Measurements from ENCODE around the gene SARDH.
A peak's percentile ranks its signal among the peaks of the same experiment; 100 is the strongest.
"Not testable (repeated sequence)": the region's sequence is repeated elsewhere in the genome, so short reads cannot be mapped to it uniquely, and the experiment has no call there.

SARDH gene

GRCh38 chr9:133683586-133684120, 54.5 kb downstream of the SARDH start:
- peak in 3 of 4 experiments; percentile 15 to 64 (median 63) for DNase-seq

DNA sequence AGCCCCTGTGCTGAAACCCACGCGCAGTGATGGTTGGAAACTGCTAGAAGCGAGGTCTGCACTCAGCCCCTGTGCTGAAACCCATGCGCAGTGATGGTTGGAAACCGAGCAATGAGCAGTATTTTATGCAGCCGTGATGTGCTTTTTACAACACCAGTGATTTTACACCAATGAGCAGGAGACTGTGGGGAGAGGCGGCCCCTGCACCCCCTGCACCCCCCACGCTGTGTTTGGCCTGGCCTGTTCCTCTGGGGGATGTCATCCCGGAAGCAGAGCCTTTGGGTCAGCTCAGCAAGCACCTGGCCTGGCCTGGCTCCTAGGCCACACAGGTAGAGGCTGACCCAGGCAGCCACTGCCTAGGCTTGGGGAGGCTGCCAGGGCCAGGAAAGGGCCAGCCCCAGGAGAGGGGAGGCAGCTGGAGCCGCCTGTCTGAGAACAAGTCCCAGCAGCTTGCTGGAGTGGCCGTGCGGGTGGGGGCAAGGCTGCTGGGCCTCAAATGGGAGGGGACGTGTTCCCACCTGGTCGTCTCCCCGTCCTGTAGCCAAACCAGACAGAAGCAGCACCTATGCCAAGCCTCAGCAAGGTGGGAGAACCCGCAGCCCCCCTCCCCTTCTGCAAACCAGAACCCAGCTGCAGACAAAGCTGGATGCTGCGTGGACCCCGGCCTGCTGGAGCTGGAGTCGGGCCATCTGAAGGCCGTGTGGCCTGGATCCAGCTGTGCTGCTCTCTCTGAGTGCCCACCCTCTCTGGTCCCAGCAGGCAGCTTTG, 55.1 kb downstream of the SARDH start:
- peak in 1 of 4 experiments; percentile 39 for DNase-seq

DNA sequence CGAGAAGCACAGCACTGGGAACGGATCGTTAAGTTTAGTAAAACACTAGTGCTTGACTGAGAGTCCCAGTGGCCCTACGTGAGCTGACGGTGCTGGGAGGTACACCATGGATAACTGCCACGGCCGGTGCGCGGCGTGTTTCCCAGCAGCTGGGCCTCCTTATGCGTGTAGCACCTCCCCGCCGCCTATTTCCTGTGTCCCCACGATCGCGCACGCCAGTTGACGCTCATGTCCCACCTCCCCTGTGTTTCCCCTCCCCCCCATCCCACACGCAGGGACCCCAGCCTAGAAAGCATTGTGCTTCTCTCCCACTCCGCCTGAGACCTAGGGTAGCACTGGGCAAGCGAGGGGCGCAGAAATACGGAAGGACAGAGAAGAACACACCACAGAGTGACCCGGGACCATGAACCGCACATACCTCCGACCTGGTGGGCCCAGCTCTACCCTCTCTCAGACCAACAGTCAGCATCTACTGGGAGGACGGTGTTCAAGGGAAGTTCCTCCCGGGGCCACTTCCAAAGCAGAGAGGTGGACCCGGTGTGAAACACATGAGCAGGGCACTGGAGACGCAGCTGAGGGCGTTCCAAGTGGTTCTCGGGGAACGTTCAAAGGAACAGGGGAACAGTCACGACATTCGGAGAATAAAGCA, 56.4 kb downstream of the SARDH start:
- DNase-seq = no peak

DNA sequence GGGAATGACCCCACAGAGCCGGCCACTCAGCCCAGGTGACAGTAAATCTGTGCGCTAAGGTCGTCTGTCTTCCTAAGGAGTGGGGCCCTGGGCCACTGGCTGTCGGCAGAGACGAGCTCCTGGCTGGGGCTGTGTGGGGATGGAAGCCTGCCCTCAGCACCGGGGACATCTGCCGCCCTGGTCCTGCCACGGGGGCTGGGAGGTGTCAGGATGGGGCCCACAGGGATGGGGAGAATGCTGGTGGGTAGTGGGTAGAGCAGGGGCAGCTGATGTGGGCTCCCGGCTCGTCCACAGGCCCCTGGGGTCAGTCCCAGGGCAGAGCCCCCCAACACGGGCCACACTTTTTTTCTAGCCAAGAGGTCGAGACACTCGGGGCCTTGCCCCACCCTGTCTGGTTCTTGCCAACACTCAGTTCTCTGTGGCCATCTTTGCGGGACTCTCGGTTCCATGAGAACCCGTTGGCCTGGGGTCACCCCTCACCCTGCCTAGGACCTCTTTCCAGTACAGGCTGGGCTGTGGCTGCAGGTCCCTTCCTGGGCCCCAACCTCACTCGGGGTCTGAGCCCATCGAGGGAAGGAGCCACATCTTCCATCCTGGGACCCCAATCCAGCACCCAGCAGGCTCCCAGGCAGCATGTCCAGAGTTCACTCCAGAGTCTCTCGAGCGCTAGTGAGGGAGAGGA, 57.0 kb downstream of the SARDH start:
- no peak for DNase-seq

DNA sequence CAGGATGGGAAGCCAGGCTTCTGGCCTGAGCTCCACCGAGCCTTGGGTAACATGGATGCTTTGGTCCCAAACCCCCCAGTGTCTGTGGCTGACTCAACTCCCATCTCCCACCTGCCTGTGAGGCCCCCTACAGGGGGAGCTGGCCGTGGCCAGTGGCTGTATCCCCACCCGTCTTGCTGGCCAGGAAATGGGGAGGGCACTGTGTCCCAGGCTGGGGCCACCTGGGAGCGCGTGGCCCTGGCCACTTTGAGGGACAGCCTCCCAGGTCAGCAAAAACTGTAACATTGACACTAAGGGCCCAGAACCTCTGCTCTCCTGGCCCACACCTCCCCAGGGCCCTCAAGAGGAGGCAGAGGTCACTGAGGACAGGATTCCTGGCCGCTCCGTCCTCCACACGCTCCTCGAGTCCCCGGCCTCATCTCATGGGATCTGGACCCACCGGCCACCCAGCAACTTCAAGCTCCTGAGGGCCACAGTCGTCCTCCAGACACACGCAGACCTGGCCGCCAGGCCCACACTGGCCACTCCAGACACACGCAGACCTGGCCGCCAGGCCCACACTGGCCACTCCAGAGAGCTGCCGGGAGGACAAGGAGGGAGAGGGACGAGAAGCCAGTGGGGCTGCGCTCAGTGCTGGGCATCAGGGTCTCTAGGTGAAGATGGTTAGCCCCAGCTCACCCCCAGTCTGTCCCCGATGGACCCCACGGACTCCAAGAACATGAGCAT, 57.7 kb downstream of the SARDH start:
- DNase-seq = no peak

DNA sequence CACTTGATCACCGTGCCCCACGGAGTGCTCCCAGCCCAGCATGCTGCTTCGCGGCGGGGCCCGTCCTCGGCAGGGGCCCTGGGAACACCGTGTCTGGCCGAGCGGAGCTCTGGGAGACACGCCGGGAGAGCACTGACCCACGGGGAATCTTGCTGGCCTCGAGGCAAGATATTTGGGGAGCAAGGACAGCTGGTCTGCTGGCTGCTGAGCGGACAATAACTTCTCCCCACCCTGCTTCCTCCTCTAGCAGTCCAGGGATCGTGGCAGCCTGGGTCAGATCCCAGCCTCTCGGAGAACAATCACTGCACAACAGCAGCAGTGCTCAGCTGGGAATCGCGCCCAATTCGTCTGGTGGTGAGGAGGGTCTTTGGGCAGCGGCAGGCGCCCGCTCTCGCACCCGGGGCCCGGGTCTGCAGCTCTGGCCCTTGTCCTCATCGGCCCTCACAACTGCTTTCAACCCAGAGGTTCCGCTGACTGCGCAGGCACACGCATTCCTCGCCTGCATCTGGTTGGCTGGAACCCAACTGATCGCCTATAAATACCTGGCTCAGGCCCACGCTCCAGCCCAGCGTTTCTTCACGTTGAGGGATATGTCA, 58.6 kb downstream of the SARDH start:
- DNase-seq = no peak

DNA sequence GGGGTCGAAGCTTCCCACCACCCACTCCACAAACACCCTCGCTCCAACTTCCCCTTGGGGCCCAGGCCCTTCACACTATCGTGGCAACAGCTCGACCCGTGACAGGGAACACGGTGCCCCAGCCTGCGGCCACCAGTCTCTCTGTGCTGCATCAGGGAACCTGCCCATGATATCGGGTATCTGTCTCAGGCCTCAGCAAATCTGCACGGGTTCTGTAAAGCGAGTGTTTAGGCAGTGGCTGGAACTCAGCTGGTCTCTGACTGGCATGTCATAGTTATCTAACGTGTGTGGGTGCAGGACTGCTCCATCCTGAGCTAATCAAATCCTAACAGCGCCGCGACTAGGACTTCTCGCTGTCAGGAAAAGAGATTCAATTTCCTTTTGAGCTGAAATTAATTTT, 59.1 kb downstream of the SARDH start:
- DNase-seq = no peak

GRCh38 chr9:133677126-133678010, 60.8 kb downstream of the SARDH start:
- peak in 2 of 4 experiments; percentile 42 to 48 for DNase-seq

- DNase-seq = no peak
These were observed 61.7 kb downstream of the SARDH start for GRCh38 chr9:133676450-133676849.

DNA sequence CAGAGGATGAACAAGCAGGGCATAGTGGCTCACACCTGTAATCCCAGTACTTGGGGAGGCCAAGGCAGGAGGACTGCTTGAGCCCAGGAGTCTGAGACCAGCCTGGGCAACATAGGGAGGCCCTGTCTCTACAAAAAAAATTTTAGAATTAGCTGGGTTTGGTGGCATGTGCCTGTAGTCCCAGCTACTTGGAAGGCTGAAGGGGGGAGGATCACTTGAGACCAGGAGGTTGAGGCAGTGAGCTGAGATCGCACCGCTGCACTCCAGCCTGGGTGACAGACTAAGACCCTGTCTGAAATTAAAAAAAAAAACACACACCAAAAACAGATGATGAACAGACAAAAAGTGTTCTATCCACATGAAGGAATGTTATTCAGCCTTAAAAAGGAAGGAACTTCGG, 62.4 kb downstream of the SARDH start:
- DNase-seq = not testable (repeated sequence)

- DNase-seq = no peak
These were observed 64.1 kb downstream of the SARDH start for GRCh38 chr9:133674091-133674490.

DNA sequence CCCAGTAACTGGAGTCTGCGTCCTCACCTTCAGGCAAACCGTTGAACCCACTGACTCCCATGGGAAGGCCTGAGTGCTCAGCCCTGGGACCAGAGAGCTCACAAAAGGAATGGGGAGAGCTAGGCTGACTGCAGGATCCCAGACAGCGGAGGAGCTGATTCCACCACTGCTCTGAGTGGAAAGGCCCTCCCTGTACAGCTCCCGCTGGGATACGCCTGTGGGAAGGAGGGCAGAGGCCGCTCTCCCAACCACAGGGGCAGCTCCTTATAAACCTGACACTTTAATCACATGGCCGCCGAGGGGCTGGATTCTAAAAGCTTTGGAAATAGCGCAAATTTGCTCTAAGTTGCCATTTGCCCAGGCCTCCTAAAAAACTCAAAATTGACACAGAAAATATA, 64.9 kb downstream of the SARDH start:
- no peak for DNase-seq

- DNase-seq = no peak
These were observed 65.5 kb downstream of the SARDH start for GRCh38 chr9:133672503-133673257.

GRCh38 chr9:133671371-133671770, 66.8 kb downstream of the SARDH start:
- DNase-seq = no peak

DNA sequence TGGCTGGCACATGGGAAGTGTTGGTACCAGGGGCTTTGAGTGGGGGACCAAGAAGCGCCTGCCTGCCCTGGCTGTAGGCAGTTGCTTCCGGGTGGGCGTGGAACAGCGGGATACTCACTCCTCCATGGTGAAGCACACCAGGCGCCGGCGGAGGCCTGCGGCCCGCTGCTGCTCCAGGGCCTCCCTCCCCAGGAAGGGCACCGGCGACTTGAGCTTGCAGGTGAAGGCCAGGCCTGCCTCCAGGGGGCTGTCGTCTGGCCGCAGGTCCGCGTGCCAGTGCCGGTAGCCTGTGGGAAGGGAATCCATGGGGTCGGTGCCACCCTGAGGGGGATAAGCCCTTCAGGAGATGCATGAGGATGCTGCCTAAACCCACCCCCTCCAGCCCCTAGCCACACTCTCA, 67.7 kb downstream of the SARDH start:
- DNase-seq = no peak

DNA sequence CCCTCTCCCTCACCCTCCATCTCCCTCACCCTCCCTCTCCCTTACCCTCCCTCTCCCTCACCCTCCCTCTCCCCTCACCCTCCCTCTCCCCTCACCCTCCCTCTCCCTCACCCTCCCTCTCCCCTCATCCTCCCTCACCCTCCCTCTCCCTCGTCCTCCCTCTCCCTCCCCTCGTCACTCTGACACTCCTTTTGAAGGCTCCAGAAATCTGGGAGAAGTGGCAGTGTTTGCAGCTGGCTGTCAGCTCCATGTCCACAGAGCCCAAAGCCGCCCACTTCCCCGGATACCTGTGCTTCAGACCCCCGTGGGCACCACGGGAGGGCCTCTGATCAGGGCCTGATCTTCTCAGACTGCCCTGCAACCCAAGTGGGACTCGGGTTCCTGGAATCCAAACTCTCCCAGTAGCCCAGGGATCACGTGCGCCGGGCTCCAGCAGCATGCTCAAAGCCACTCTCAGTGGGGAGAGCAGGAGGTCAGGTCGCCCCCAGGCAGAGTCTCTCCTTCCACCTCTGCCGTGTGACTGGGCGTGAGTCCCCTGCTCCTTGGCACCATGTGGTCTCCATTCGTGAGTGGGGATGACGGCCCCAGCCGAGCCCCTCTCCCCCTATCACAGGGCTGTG, 68.9 kb downstream of the SARDH start:
- DNase-seq = no peak

DNA sequence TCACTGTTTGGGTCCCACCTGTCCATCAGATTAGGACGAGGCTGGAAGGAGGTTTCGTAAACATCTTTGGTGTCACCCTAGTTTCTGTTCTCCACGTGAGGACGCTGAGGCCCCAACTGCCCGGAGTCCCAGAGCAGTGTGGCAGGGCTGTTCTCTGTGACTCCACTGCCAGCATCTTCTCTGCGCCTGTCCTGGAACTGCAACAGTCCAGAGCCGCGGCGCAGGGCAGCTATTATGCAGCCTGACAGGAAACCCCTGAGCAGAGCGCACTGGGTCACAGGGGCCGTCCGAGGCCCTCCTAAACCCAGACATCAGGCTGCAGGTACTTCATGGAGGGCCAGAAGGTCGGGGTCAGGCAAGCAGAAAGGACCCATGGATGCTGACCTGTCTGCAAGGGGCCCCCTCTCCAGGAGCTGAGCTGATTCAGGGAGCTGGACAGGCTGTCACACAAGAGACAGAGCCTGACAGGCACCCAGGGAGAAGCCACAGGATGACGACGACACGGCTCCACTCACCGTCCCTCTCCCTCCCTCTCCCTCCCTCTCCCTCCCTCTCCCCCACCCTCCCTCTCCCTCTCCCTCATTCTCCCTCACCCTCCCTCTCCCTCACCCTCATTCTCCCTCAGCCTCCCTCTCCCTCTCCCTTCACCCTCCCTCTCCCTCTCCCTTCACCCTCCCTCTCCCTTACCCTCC, 70.2 kb downstream of the SARDH start:
- DNase-seq = no peak

GRCh38 chr9:133666845-133667244, 71.3 kb downstream of the SARDH start:
- no peak for DNase-seq

- no peak for DNase-seq
These were observed 71.8 kb downstream of the SARDH start for GRCh38 chr9:133666387-133666786.

- DNase-seq = no peak
These were observed 72.6 kb downstream of the SARDH start for GRCh38 chr9:133665535-133665934.

Data from activated naive CD4-positive, alpha-beta T cell (primary cell).